GM04504 (cell line): ENCODE results near the gene ZNF430.
"Not testable (repeated sequence)": the region's sequence is repeated elsewhere in the genome, so short reads cannot be mapped to it uniquely, and the experiment has no call there.

Experiments used
- DNase-seq: peaks from one replicate; pipeline ENCODE4 v3.0.0-alpha.2; 2012; ENCODE audit warnings: low read depth

Gene ZNF430

DNA sequence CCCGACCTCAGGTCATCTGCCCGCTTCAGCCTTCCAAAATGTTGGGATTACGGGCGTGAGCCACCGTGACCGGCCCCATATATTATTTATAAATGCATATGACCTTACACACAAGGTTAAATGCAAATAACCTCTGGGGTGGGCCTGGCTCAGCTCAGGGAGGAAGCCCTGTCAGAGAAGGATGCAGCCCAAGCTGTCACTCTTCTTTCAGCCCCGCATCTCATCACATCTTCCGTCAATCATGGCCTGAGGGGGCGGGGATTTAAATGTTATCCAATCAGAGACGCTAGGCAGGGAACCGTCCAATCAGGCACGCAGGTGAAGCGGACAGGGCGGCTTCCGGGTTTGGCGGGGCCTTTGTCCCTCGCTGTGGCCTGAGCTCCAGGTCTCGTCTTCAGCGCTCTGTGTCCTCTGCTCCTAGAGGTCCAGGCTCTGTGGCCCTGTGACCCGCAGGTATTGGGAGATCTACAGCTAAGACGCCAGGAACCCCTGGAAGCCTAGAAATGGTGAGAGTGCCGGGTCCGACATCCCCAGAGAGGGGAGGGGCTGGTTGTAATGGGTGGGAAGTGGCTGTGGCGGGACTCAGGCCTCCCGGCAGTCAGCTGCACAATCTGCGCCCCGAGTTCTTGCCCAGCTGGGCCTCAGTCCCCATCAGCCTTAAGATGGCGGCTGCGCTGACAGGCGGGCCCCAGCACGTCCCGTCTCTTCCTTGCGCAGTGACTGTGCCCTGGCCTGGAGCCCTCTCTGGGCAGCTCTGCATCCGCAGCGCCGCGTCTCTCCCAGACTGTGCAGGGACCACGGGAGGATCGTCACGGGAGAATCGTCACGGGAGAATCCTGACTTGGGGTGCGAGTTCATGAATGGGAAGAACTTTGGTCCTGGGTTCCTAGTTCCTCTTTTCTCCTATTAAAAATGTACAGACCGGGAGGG, at the start of gene ZNF430:
TSS of gene ZNF430 (plus strand) at position 360 of the 930 bp plus-strand sequence. CDS start at position 504, 144 bp downstream.
- peak; percentile 87 for DNase-seq

DNA sequence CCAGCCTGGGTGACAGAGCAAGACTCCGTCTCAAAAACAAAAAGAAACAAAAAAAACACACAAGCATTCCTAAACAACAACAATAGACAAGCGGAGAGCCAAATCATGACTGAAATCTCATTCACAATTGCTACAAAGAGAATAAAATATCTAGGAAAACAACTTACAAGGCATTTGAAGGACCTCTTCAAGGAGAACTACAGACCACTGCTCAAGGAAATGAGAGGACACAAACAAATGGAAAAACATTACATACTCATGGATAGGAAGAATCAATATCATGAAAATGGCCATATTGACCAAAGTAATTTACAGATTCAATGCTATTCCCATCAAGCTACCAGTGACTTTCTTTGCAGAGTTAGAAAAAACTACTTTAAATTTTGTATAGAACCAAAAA, 27.7 kb upstream of the ZNF430 start:
- not testable (repeated sequence) for DNase-seq

DNA sequence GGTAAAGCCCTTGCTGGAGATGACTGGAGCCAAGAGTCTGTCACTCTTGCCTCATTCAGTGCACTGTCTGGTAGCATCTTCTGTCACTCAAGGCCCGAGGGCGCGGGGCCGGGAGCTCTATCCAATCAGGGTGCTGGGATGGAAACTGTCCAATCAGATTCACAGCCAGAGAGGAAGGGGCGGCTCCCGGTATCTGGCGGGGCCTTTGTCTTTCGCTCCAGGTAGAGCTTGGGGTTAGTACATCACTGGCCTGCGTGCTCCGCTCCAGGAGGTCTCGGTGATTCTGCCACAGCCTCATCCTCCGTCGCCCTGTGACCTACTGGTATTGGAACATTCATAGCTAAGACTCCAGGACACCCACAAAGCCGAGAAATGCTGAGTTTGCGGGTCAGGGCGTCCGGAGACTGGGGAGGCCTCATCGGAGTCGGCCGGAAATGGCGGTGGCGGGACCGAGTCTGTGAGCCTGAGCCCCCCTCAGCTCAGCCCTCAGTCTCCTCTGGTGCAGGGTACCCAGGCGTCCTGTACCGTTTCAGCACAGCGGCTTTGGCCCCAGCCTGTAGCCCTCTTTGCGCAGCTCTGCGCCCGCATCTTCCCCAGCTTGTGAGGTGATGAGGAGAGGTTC, 20.6 kb upstream of the ZNF430 start:
- peak; percentile 85 for DNase-seq

DNA sequence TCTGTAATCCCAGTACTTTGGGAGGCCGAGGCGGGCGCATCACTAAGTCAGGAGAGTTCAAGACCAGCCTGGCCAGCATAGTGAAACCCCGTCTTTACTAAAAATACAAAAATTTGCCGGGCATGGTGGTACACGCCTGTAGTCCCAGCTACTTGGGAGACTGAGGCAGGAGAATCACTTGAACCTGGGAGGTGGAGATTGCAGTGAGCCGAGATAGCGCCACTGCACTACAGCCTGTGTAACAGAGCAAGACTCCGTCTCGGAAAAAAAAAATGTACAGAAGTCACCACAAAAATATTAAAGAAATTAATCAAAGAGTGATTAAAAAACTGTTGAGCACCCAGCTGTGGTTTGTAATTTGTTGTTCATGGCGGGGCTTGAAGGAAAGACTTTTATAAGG, 781 bp downstream of the ZNF430 start:
- DNase-seq = not testable (repeated sequence)

- peak; percentile 29 for DNase-seq
Observed at GRCh38 chr19:21022996-21023395, 2.5 kb downstream of the ZNF430 start.

- peak; percentile 22 for DNase-seq
Observed at GRCh38 chr19:21023901-21024300, 3.4 kb downstream of the ZNF430 start.

- no peak for DNase-seq
Observed at GRCh38 chr19:21028969-21029268, 8.5 kb downstream of the ZNF430 start.

DNA sequence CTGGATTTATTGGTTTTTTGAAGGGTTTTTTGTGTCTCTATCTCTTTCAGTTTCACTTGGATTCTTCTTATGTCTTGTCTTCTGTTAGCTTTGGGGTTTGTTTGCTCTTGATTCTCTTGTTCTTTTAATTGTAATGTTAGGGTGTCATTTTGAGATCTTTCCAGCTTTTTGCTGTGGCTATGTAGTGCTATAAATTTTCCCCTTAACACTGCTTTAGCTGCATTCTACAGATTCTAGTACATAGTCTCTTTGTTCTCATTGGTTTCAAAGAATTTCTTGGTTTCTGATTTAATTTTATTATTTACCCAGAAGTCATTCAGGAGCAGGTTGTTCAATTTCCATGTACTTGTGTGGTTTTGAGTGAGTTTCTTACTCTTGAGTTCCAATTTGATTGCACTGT, 24.6 kb downstream of the ZNF430 start:
- DNase-seq = no peak

DNA sequence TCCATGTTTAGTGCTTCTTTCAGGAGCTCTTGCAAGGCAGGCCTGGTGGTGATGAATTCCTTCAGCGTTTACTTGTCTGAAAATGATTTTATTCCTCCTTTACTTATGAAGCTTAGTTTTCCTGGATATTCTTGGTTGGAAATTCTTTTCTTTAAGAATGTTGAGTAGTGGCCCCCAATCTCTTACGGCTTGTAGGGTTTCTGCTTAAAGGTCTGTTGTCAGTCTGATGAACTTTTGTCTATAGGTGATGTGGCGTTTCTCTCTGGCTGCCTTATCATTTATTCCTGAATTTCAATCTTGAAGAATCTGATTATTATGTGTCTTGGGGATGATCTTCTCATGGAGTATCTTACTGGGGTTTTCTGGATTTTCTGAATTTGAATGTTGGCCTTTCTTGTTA, 26.0 kb downstream of the ZNF430 start:
- DNase-seq = no peak

GRCh38 chr19:21047716-21048115, 27.3 kb downstream of the ZNF430 start:
- DNase-seq = no peak

DNA sequence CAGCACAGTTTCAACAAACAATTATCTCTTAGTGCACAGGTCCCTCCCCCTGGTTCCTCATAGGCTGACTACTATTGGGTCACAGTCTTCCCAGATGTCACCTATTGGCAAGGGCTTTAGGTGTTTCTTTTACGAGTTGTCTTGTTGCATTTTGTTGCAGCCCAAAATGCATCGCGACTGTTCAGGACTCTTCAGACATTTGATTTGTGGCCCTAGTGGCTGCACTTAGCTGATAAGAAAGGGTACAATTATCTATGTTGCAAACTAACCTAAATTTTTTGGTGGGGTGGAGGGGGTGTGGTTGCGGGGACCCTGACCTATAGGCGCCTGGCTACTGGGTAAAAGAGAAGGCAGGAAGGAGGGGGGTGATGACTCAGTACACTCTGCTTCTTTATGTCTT, 32.4 kb downstream of the ZNF430 start:
- no peak for DNase-seq

GRCh38 chr19:21065336-21065735, 44.9 kb downstream of the ZNF430 start:
- DNase-seq = no peak

DNA sequence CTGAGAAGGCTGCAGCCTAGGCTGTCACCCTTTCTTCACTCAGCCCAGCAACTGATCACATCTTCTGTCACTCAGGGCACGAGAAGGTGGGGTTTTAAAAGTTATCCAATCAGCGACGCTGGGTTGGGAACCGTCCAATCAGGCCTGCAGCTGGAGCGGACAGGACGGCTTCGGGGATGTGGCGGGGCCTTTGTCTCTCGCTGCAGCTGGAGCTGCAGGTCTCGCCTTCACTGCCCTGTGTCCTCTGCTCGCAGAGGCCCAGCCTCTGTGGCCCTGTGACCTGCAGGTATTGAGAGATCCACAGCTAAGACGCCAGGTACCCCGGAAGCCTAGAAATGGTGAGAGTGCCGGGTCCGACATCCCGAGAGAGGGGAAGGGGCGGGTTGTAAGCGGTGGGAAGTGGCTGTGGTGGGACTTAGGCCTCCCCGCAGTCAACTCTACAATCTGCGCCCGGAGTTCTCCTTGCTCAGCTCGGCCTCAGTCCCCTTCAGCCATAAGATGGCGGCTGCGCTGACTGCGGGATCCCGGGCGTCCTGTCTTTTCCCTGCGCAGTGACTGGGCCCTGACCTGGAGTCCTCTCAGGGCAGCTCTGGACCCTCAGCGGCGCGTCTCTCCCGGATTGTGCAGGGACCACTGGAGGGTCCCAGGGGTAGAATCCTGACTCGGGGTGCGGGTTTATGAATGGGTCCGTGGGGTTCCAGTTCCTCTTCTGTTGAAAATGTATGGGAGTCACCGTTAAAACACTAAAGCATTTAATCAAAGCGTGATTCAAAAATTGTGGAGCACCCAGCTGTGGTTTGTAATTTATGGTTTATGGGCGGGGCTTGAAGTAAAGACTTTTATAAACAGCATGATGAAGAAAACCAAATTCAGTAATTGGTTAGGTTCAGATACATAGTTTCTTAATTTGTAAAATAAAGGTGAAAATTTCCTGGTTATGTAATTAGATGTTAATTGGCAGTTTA, 61.8 kb downstream of the ZNF430 start, which contains the start of gene ZNF714:
TSS of gene ZNF714 (plus strand) at position 193 of the 965 bp plus-strand sequence. CDS start 16,066 bp downstream, outside the sequence.
- DNase-seq = peak; percentile 92

DNA sequence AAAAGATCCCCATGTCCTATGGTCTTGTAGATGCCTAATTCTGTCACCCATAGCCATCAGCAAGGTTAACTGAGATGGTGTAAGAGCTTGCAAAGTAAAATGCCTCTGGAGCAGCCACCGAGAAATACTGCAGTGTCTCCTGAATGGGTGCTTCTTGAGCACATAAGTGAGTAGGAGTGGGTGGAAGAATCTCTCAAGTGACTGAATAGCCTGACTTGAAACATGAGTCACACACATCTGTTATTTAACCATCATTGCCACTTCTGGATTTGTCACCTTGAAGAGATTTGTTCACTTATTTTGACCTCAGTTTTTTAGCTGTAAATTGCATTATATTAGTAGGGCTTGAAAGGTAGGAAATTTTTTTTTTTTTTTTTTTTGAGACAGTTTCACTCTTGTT, 63.9 kb downstream of the ZNF430 start:
- DNase-seq = peak; percentile 54

DNA sequence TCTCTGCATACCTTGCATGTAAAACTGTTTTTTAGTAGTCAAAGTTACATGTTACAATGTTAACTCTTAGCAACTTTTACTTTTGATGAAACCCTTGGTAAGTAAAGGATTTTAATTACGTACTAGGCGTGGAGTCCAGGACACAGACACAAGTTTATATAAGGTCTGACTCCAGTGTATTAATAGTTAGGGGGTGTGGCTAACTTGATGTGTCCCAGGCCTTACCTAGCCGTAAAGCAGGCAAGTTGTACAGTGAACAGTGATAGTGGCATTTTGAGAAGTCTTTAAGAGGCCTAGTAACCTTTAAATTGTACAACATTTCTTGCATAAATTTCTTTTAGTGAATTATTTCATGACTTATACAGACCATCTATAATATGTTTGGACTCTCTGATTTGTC, 67.4 kb downstream of the ZNF430 start:
- no peak for DNase-seq

GRCh38 chr19:21092109-21092508, 71.7 kb downstream of the ZNF430 start:
- peak; percentile 38 for DNase-seq

DNA sequence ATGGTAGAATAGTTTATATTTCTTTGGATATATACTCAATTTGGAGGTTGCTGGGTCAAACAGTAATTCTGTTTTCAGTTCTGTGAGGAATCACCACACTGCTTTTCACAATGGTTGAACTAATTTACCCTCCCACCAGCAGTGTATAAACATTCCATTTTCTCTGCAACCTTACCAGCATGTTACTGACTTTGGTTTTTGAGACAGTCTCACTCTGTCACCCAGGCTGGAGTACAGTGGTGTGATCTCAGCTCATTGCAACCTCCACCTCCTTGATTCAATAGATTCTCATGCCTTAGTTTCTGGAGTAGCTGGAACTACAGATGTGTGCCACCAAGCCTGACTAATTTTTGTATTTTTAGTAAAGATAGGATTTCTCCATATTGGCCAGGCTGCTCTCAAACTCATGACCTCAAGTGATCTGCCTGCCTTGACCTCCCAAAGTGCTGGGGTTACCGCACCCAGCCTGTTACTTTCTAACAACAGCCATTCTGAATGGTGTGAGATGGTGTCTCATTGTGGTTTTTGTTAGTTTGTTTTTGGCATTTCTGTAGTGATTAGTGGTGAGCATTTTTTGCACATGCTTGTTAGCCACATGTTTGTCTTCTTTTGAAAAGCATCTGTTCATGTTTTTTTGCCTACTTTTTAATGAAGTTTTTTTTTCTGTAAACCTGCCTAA, 74.0 kb downstream of the ZNF430 start:
- DNase-seq = no peak

DNA sequence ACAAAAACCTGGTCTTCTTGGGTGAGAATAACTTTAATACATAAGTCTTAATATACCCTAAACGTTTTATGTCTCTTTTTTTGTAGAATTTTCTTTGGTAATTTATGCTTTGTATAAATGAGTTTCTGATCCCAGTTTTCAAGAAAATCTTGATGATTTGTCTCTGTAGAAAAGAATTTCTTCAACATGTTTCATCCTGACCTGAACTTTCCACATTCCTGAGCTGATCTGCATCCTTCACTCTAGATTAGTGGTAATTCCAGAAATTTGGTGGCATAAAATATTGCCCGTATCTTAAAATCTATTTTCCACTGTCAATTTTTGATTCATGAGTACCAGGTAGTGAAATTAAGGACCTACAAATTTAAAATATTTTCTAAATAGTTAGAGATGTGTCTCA, 77.8 kb downstream of the ZNF430 start:
- DNase-seq = no peak

- no peak for DNase-seq
Observed at GRCh38 chr19:21101521-21102242, 81.2 kb downstream of the ZNF430 start.

DNA sequence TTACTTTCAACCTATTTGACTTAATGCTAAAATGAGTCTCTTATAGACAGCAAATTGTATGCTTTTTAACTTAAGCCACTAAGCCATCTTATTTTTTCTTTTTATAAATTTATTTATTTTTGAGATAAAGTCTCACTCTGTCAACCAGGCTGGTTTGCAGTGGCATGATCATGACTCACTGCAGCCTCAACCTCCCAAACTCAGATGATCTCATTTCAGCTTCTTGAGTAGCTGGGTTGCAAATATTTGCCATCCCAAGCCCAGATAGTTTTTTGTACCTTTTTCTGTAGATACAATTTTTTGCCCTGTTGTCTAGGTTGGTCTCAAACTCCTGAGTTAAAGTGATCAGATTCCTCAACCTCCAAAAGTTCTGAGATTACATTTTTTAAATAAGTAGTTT, 88.7 kb downstream of the ZNF430 start:
- DNase-seq = no peak
